Bronchial epithelial cell (primary cell): ENCODE data around the gene STAP1. TPM values are rescaled to one million over a fixed set of nuclear protein-coding genes. Genes with fewer than 3 reads are reported as not detected.
A peak's percentile ranks its signal among the peaks of the same experiment; 100 is the strongest.

Source experiments
- DNase-seq: peaks from one replicate; pipeline ENCODE4 v3.0.0-alpha.2; 2010; ENCODE audit warnings: low read depth
- FAIRE-seq: peaks from 2 replicates; lab custom pipeline; 2011; peaks lifted over from hg19 to GRCh38; lab: Jason Lieb, UNC
- H3K27me3 ChIP-seq: 2 replicates; pipeline ENCODE4 v1.5.1; 2011; ENCODE audit warnings: low read length; ENCODE audit not compliant: control insufficient read depth, insufficient read depth
- H3K36me3 ChIP-seq: 2 replicates; pipeline ENCODE4 v1.5.1; 2011; ENCODE audit warnings: low read length; ENCODE audit not compliant: control insufficient read depth, insufficient read depth
- H3K4me3 ChIP-seq: 2 replicates; pipeline ENCODE4 v1.5.1; 2011; ENCODE audit warnings: mild to moderate bottlenecking, low read depth, low read length, control low read depth
- total RNA-seq: library from RNA; depleted of rRNA; stranded (reverse); fragments of >200 nt; gene quantifications from 2 replicates; pipeline ENCODE4 v1.2.1, GENCODE V29; 2014
- TF ChIP-seq, protein P1 (sequence below): IDR thresholded peaks from 2 replicates; pipeline ENCODE4 v1.5.1; 2011; ENCODE audit warnings: mild to moderate bottlenecking, moderate library complexity, low read length, control low read depth, inconsistent platforms; ENCODE audit not compliant: insufficient read depth, severe bottlenecking

STAP1 gene
- total RNA-seq, 1 donor from 2014 or later: under 0.01 TPM

DNA sequence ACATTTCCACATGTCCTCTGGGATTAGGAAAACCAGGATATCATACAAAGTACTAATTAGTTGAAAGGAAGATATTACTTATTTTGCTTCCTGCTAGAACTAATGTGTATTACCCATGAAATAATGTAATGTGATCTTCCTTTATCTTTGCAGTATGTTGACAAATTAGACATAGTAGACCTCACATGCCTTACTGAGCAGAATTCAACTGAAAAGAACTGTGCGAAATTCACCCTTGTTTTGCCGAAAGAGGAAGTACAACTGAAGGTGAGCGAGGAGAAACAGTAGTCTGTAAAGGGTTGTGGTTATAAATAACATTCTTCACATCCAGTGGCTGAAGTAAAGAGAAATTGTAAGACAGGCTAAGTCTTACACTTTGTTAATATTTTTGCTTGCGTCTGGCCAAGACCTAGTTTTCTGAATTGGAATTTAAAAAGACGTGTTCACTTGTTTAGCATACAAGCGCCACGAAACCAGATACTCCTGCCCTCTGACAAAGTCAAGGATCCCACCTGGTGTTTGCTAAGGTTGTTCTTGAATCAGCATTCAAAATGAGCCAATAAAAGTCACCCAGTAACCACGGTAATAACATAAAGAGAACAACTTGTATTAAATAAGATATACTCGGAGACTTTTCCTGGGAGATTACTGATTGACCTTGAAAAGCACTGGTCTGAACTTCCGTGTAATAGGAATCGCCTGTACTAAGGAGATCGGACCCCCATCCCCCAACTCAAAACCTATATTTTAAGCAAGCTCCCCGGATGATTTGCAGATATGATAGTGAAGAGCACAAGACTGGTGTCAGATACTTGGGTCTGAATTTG lies 16.9 kb downstream of the STAP1 start:
- peak; percentile 49 for DNase-seq
- FAIRE-seq: no peak
- no peak overlapping the region for H3K4me3 ChIP-seq
- H3K27me3 ChIP-seq: no peaks in the 10 kb centered on the region
- TF ChIP-seq, protein P1, sequence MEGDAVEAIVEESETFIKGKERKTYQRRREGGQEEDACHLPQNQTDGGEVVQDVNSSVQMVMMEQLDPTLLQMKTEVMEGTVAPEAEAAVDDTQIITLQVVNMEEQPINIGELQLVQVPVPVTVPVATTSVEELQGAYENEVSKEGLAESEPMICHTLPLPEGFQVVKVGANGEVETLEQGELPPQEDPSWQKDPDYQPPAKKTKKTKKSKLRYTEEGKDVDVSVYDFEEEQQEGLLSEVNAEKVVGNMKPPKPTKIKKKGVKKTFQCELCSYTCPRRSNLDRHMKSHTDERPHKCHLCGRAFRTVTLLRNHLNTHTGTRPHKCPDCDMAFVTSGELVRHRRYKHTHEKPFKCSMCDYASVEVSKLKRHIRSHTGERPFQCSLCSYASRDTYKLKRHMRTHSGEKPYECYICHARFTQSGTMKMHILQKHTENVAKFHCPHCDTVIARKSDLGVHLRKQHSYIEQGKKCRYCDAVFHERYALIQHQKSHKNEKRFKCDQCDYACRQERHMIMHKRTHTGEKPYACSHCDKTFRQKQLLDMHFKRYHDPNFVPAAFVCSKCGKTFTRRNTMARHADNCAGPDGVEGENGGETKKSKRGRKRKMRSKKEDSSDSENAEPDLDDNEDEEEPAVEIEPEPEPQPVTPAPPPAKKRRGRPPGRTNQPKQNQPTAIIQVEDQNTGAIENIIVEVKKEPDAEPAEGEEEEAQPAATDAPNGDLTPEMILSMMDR: no peak
- H3K36me3 ChIP-seq: no peaks in the 10 kb centered on the region

DNA sequence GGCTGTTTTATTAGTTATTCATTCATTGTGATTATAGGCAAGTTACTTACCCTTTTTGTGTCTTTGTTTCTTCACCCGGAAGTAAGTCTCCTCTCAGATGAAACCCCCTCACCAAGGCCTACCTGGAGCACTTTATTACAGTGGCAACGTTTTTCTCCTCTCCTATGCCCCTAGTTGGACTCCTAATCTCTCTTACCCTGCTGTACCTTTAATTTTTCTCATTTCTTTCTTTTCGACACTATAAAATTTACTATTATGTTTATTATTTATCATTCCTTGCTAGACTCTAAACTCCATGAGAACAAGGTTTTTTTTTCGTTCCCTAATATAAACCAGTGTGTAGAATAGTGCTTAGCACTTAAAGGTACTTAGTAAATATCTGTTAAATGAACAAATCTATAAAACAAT lies 17.5 kb downstream of the STAP1 start:
- FAIRE-seq: no peak
- H3K4me3 ChIP-seq: no peak overlapping the region
- TF ChIP-seq, protein P1: no peak
- no peaks in the 10 kb centered on the region for H3K27me3 ChIP-seq
- DNase-seq: no peak
- H3K36me3 ChIP-seq: no peaks in the 10 kb centered on the region

DNA sequence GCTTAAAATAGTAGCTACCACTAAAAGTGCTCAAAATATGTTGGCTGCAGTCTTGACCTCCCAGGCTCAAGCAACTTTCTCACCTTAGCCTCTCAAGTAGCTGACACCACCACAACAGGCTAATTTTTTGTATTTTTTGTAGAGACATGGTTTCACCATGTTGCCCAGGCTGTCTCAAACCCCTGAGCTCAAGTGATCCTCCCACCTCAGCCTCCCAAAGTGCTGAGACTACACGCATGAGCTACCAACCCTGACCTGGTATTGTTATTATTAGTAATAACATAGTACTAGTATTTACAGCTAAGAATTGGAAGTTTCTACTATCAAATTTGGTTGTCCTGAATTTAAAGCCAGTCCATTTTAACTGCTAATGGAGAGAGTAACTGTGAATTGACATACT lies 18.0 kb downstream of the STAP1 start:
- Histone ChIP-seq H3K27me3 (no peaks in the 10 kb centered on the region), H3K36me3 (no peaks in the 10 kb centered on the region)
- FAIRE-seq: no peak

DNA sequence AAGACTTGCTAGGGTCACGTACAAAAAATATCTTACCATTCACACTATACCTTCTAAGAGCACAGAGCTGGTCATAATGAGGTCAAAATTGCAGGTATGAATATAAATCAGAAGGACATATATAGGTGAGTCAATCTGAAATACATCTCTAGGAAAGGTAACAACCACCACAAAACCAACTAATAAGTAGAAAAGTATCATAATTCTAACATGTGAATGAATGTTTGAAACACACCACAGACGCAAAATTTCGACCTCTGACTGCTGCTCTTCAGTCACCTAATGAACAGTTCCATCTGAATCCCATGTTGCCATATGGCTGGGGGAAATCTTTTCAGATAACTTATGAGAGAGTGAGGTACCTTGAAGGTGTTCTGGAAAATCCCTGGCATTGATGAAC lies 22.1 kb downstream of the STAP1 start:
- no peaks in the 10 kb centered on the region for H3K27me3 ChIP-seq
- no peak for DNase-seq
- no peak for FAIRE-seq
- no peaks in the 10 kb centered on the region for H3K36me3 ChIP-seq
- no peak overlapping the region for H3K4me3 ChIP-seq
- TF ChIP-seq, protein P1: no peak

More for the DNA sequence above, 18.0 kb downstream of the STAP1 start:
- TF ChIP-seq, protein P1: no peak
- DNase-seq: no peak
- no peak overlapping the region for H3K4me3 ChIP-seq

DNA sequence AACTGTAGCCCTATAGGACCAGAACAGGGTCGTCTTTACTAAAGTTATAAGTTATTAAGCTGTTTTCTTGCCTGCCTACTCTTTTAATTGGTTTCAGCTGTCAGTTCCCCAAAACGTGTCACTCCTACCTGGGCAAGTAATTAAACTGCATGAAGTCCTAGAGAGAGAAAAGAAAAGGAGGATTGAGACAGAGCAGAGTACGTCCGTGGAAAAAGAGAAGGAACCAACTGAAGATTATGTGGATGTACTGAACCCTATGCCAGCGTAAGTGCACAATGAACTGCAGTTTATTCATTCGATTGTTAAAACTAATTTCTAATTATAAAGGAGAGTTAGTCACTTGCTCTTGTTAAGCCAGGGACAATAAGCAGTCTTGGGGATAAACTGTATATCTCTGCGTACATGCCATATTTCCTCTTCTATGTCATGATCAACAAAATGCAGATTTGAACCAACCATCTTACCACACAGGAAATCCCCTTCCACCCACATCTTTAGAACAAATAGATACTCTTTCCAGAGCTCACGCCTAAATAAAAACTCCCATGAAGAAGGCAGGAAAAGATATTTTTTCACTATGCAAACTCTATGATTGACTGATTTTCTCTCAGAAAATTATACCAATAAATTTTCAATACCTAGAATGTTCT lies 22.8 kb downstream of the STAP1 start:
- no peak for DNase-seq
- Histone ChIP-seq H3K4me3 (no peak overlapping the region), H3K36me3 (no peaks in the 10 kb centered on the region), H3K27me3 (no peaks in the 10 kb centered on the region)
- TF ChIP-seq, protein P1: no peak
- FAIRE-seq: no peak
